ENCODE data around the gene ADGRD1.

ADGRD1 gene

GRCh38 chr12:131085816-131086591 is 132.3 kb downstream of the ADGRD1 start:
- no peak for DNase-seq

GRCh38 chr12:131087302-131087818 is 133.7 kb downstream of the ADGRD1 start:
- DNase-seq, result no peak

- no peak for DNase-seq
Measured at GRCh38 chr12:131087991-131088700, 134.4 kb downstream of the ADGRD1 start.

GRCh38 chr12:131088701-131089530 is 135.2 kb downstream of the ADGRD1 start:
- no peak for DNase-seq

- DNase-seq, result peak in 10 of 56 donors; percentile 14 to 56 (median 32)
Measured at GRCh38 chr12:131089531-131090273, 136.0 kb downstream of the ADGRD1 start.

GRCh38 chr12:131090274-131091210 is 136.8 kb downstream of the ADGRD1 start:
- DNase-seq, result peak in 1 of 56 donors; percentile 56

GRCh38 chr12:131091413-131091975 is 137.8 kb downstream of the ADGRD1 start:
- DNase-seq, result peak in 6 of 56 donors; percentile 10 to 48 (median 25)

GRCh38 chr12:131091976-131092691 is 138.4 kb downstream of the ADGRD1 start:
- no peak for DNase-seq

GRCh38 chr12:131092901-131093603 is 139.3 kb downstream of the ADGRD1 start:
- DNase-seq, result no peak

- no peak for DNase-seq
Measured at GRCh38 chr12:131093604-131093955, 139.9 kb downstream of the ADGRD1 start.

GRCh38 chr12:131093971-131094830 is 140.5 kb downstream of the ADGRD1 start:
- DNase-seq, result no peak

GRCh38 chr12:131094831-131095805 is 141.4 kb downstream of the ADGRD1 start:
- DNase-seq, result no peak

GRCh38 chr12:131095826-131096680 is 142.3 kb downstream of the ADGRD1 start:
- no peak for DNase-seq

- DNase-seq, result no peak
Measured at GRCh38 chr12:131096681-131097181, 143.0 kb downstream of the ADGRD1 start.

Data from nucleus accumbens (tissue), 56 donors.